ENCODE measurements around the gene HADH. TPM values are rescaled to one million over a fixed set of nuclear protein-coding genes. Genes with fewer than 3 reads are reported as not detected.

Gene HADH
- total RNA-seq, 1 donor = 9.0 TPM

GRCh38 chr4:108024085-108024877 lies 34.6 kb downstream of the HADH start:
- Histone ChIP-seq H3K27me3 (ENCODE audit: insufficient read depth, low read length) (no peaks in the 10 kb centered on the region), H4K20me1 (ENCODE audit: insufficient read depth, low read length) (no peaks in the 10 kb centered on the region), H3K9me3 (ENCODE audit: low read depth, low read length) (no peaks in the 10 kb centered on the region), H3K27ac (ENCODE audit: low read depth, low read length) (no peak overlapping the region), H2AFZ (ENCODE audit: low read length) (no peak overlapping the region), H3K4me1 (ENCODE audit: insufficient read depth, low read length) (peaks cover 3% of the 10 kb centered on the region), H3K4me3 (ENCODE audit: insufficient read depth, low read length) (no peak overlapping the region), H3K4me2 (ENCODE audit: insufficient read depth, low read length) (no peak overlapping the region), H3K36me3 (ENCODE audit: insufficient read depth, low read length) (peaks cover 8% of the 10 kb centered on the region), H3K79me2 (ENCODE audit: insufficient read depth, low read length) (no peaks in the 10 kb centered on the region)
- no peak for TF ChIP-seq CTCF (IDR thresholded peaks at IDR 0.05; ENCODE audit: extremely low read depth, low read depth, low read length)
- no peak for DNase-seq (ENCODE audit: insufficient read length, low spot score, missing footprints)

GRCh38 chr4:108024878-108025165 lies 35.1 kb downstream of the HADH start:
- DNase-seq (ENCODE audit: insufficient read length, low spot score, missing footprints) = no peak
- H3K4me3 ChIP-seq (ENCODE audit: insufficient read depth, low read length) = no peak overlapping the region
- no peak for TF ChIP-seq CTCF (IDR thresholded peaks at IDR 0.05; ENCODE audit: extremely low read depth, low read depth, low read length)
- no peak overlapping the region for H3K4me2 ChIP-seq (ENCODE audit: insufficient read depth, low read length)
- no peaks in the 10 kb centered on the region for H4K20me1 ChIP-seq (ENCODE audit: insufficient read depth, low read length)
- H2AFZ ChIP-seq (ENCODE audit: low read length) = no peak overlapping the region
- no peaks in the 10 kb centered on the region for H3K79me2 ChIP-seq (ENCODE audit: insufficient read depth, low read length)
- H3K9me3 ChIP-seq (ENCODE audit: low read depth, low read length) = no peaks in the 10 kb centered on the region
- no peaks in the 10 kb centered on the region for H3K27me3 ChIP-seq (ENCODE audit: insufficient read depth, low read length)
- peaks cover 9% of the 10 kb centered on the region for H3K4me1 ChIP-seq (ENCODE audit: insufficient read depth, low read length)
- no peak overlapping the region for H3K27ac ChIP-seq (ENCODE audit: low read depth, low read length)
- H3K36me3 ChIP-seq (ENCODE audit: insufficient read depth, low read length) = peaks cover 8% of the 10 kb centered on the region

- peaks cover 14% of the 10 kb centered on the region for H3K4me1 ChIP-seq (ENCODE audit: insufficient read depth, low read length)
- H3K4me3 ChIP-seq (ENCODE audit: insufficient read depth, low read length) = no peak overlapping the region
- H3K27ac ChIP-seq (ENCODE audit: low read depth, low read length) = peak overlapping the region; percentile 58
- no peak for TF ChIP-seq CTCF (IDR thresholded peaks at IDR 0.05; ENCODE audit: extremely low read depth, low read depth, low read length)
- no peak overlapping the region for H3K4me2 ChIP-seq (ENCODE audit: insufficient read depth, low read length)
- peak overlapping the region; percentile 86 for H2AFZ ChIP-seq (ENCODE audit: low read length)
- no peaks in the 10 kb centered on the region for H4K20me1 ChIP-seq (ENCODE audit: insufficient read depth, low read length)
- no peaks in the 10 kb centered on the region for H3K27me3 ChIP-seq (ENCODE audit: insufficient read depth, low read length)
- H3K79me2 ChIP-seq (ENCODE audit: insufficient read depth, low read length) = no peaks in the 10 kb centered on the region
- peak; percentile 14 for DNase-seq (ENCODE audit: insufficient read length, low spot score, missing footprints)
- H3K9me3 ChIP-seq (ENCODE audit: low read depth, low read length) = no peaks in the 10 kb centered on the region
- peaks cover 6% of the 10 kb centered on the region for H3K36me3 ChIP-seq (ENCODE audit: insufficient read depth, low read length)
Measured at GRCh38 chr4:108029016-108029720, 39.5 kb downstream of the HADH start.

GRCh38 chr4:108029731-108030130 lies 40.0 kb downstream of the HADH start:
- peak overlapping the region; percentile 86 for H2AFZ ChIP-seq (ENCODE audit: low read length)
- no peaks in the 10 kb centered on the region for H3K79me2 ChIP-seq (ENCODE audit: insufficient read depth, low read length)
- peaks cover 14% of the 10 kb centered on the region for H3K4me1 ChIP-seq (ENCODE audit: insufficient read depth, low read length)
- no peak for TF ChIP-seq CTCF (IDR thresholded peaks at IDR 0.05; ENCODE audit: extremely low read depth, low read depth, low read length)
- no peaks in the 10 kb centered on the region for H3K27me3 ChIP-seq (ENCODE audit: insufficient read depth, low read length)
- H3K27ac ChIP-seq (ENCODE audit: low read depth, low read length) = peak overlapping the region; percentile 58
- H3K36me3 ChIP-seq (ENCODE audit: insufficient read depth, low read length) = peaks cover 12% of the 10 kb centered on the region
- peak; percentile 89 for DNase-seq (ENCODE audit: insufficient read length, low spot score, missing footprints)
- H3K4me3 ChIP-seq (ENCODE audit: insufficient read depth, low read length) = no peak overlapping the region
- no peaks in the 10 kb centered on the region for H3K9me3 ChIP-seq (ENCODE audit: low read depth, low read length)
- H4K20me1 ChIP-seq (ENCODE audit: insufficient read depth, low read length) = no peaks in the 10 kb centered on the region
- no peak overlapping the region for H3K4me2 ChIP-seq (ENCODE audit: insufficient read depth, low read length)
